Activated naive CD4-positive, alpha-beta T cell treated with anti-CD3 and anti-CD28 coated beads, Interleukin-2, amount 50 U/mL, for 72 hours (primary cell): Measurements from ENCODE around the gene PLPP4. TPM values are rescaled to one million over a fixed set of nuclear protein-coding genes. Genes with fewer than 3 reads are reported as not detected.

Experiments used
- ATAC-seq, 2 donors: fragments of 150-1000 bp; cut with Tn5 transposase; 2 replicates each; pipeline ENCODE4 v1.10.0; 2021; ENCODE audit warnings: mild to moderate bottlenecking in 2 of 2, moderate library complexity in 2 of 2
- DNase-seq, 2 donors: peaks; one replicate each; pipeline ENCODE4 v3.0.0; 2021 to 2022; ENCODE audit warnings: low spot score in 2 of 2
- H3K27ac Mint-ChIP-seq, 2 donors: one replicate each; pipeline ENCODE4 v1.8.0; 2022; ENCODE audit warnings: mild to moderate bottlenecking in 2 of 2, mixed read lengths in 2 of 2
- H3K36me3 Mint-ChIP-seq, 2 donors: one replicate each; pipeline ENCODE4 v1.8.0; 2022; ENCODE audit warnings: mixed read lengths in 2 of 2
- H3K9me3 Mint-ChIP-seq, 2 donors: one replicate each; pipeline ENCODE4 v1.8.0; 2022; ENCODE audit warnings: mixed read lengths in 2 of 2
- total RNA-seq, 2 donors: library from RNA; stranded (reverse); gene quantifications; one replicate each; pipeline ENCODE4 v1.2.3, GENCODE V29; 2022

PLPP4 gene
- total RNA-seq, 2 donors from 2014 or later, result not detected

GRCh38 chr10:120517196-120517595 lies 60.2 kb downstream of the PLPP4 start:
- H3K9me3 Mint-ChIP-seq, result peaks cover 0 to 5% of the 10 kb centered on the region in 2 donors
- ATAC-seq (no peak), DNase-seq (no peak)
- no peak overlapping the region for H3K27ac Mint-ChIP-seq
- no peaks in the 10 kb centered on the region for H3K36me3 Mint-ChIP-seq

DNA sequence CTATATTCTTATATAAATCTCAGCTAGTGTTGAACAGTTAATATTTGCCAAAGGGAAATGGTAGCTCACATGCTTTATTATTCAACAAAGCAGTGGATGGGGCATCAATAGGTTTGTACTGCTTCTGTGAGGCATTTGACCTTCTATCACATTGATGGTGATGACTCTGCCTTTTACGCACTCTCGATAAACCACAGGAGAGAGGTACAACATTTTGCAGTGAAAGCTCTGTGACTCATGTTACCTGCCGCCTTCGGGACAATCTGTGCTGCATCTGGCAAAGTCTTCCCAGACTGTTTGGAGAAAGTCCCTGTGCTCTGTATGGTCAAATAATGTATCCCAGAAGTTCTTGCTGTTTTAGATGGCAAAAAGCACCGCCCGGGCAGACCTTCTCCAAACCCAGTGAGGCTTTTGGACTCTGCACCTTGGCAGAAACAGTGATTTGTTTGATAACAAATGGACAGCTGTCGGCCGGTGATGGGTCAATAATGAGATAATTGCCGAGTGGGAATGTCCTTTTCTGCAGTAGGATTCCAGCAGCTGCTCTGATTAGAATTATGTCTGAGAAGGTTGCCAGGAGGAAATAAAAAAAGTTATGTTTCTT lies 61.0 kb downstream of the PLPP4 start:
- H3K36me3 Mint-ChIP-seq, result no peaks in the 10 kb centered on the region
- DNase-seq, result no peak
- ATAC-seq, result no peak

GRCh38 chr10:120521880-120522279 lies 64.9 kb downstream of the PLPP4 start:
- H3K36me3 Mint-ChIP-seq, result no peaks in the 10 kb centered on the region
- no peak for DNase-seq
- ATAC-seq, result no peak
- no peaks in the 10 kb centered on the region for H3K9me3 Mint-ChIP-seq
- no peak overlapping the region for H3K27ac Mint-ChIP-seq

More for the DNA sequence above, 61.0 kb downstream of the PLPP4 start:
- Mint-ChIP-seq H3K9me3 (peaks cover 0 to 5% of the 10 kb centered on the region in 2 donors), H3K27ac (no peak overlapping the region)

DNA sequence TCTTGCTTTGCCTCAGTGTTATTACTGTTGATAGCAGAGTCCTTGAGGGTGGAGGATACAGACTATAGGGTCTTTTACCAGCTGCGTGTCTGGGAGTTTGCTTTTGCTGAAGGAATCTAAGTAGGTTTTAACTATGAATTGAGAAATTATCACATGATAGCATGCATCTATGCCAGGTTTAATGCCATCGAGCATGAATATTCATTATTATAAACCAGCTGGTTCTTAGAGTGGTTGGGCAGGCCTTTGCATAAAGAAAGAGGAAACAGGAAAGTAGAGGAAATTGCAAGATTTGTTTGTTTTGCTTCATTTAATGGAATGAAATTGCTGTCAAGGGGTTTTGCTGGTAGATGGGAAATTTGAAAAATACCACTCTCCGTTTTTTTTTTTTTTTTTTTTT lies 70.7 kb downstream of the PLPP4 start:
- ATAC-seq (no peak), DNase-seq (no peak)
- Mint-ChIP-seq H3K9me3 (no peaks in the 10 kb centered on the region), H3K27ac (no peak overlapping the region), H3K36me3 (no peaks in the 10 kb centered on the region)

DNA sequence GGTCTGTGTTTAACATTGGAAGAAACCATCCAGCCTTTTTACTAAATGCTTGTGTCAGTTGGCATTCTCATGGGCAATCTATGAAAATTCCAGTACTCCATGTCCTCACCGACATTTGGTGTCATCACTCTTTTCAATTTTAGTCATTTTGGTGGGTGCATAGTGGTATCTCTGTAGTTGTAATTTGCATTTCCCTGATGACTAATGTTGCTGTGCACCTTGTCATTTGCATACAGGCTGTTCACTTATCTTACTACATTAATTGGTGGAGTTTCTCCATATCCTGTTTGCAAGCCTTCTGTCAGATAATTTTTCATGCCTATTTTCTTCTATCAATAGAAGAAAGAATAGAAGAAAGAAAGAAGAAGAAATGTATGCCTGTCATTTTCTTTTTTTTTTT lies 73.7 kb downstream of the PLPP4 start:
- Mint-ChIP-seq H3K36me3 (no peaks in the 10 kb centered on the region), H3K27ac (no peak overlapping the region), H3K9me3 (peaks cover 8 to 12% of the 10 kb centered on the region in 2 donors)
- ATAC-seq, result no peak
- DNase-seq, result no peak

DNA sequence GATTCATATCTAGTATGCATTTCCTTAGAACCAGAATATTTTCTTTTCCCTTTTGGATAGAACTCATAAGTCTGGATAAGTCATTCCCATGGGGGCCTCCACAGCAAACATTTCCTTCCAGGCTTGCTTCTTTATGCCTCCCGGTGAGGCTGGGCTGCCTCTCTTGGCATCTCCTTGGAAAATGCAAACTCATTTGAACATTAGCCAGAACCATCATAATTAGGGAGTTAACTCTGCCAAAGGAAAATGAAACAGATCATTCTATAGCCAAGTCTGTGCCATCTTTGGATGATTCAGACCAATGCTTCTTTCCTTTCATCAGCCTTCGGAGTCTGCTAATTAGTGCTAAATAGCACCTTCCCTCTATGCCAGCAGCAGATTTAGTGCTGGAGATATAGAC lies 81.1 kb downstream of the PLPP4 start:
- peaks cover 8 to 13% of the 10 kb centered on the region in 2 donors for H3K9me3 Mint-ChIP-seq
- H3K36me3 Mint-ChIP-seq, result no peaks in the 10 kb centered on the region
- ATAC-seq, result no peak
- no peak for DNase-seq
- H3K27ac Mint-ChIP-seq, result no peak overlapping the region

GRCh38 chr10:120539076-120539475 lies 82.0 kb downstream of the PLPP4 start:
- DNase-seq, result no peak
- no peaks in the 10 kb centered on the region for H3K36me3 Mint-ChIP-seq

DNA sequence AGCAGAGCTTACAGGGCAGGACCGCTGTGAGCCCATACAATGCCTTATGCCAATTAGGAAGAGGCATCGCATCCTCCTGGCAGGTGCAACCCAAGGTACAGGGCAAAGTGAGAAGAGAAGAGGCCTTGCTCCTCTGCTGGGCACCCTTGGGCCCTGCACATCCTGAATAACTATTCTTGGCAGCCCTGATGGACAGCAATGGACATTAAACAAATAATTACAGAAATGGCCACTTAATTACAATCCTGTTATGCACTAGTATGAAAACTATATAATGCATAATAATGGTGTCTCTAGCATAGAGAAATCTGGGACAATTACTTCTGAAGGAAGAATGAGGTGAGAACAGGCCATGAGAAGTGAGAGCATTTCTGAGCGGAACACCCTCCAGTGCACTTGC lies 83.5 kb downstream of the PLPP4 start:
- ATAC-seq (no peak), DNase-seq (no peak)
- H3K36me3 Mint-ChIP-seq, result no peaks in the 10 kb centered on the region
- no peak overlapping the region for H3K27ac Mint-ChIP-seq
- peaks cover 0 to 3% of the 10 kb centered on the region in 2 donors for H3K9me3 Mint-ChIP-seq

More at GRCh38 chr10:120539076-120539475, 82.0 kb downstream of the PLPP4 start:
- H3K9me3 Mint-ChIP-seq, result peaks cover 8 to 13% of the 10 kb centered on the region in 2 donors
- ATAC-seq, result no peak
- no peak overlapping the region for H3K27ac Mint-ChIP-seq

GRCh38 chr10:120541984-120542383 lies 85.0 kb downstream of the PLPP4 start:
- Mint-ChIP-seq H3K27ac (no peak overlapping the region), H3K36me3 (no peaks in the 10 kb centered on the region), H3K9me3 (no peaks in the 10 kb centered on the region)
- DNase-seq, result no peak
- ATAC-seq, result no peak

GRCh38 chr10:120542591-120542990 lies 85.6 kb downstream of the PLPP4 start:
- ATAC-seq (no peak), DNase-seq (no peak)
- no peak overlapping the region for H3K27ac Mint-ChIP-seq
- no peaks in the 10 kb centered on the region for H3K36me3 Mint-ChIP-seq
- H3K9me3 Mint-ChIP-seq, result no peaks in the 10 kb centered on the region

GRCh38 chr10:120543291-120543690 lies 86.3 kb downstream of the PLPP4 start:
- Mint-ChIP-seq H3K27ac (no peak overlapping the region), H3K9me3 (peaks cover 0 to 3% of the 10 kb centered on the region in 2 donors), H3K36me3 (no peaks in the 10 kb centered on the region)
- no peak for ATAC-seq
- no peak for DNase-seq

GRCh38 chr10:120548210-120548609 lies 91.2 kb downstream of the PLPP4 start:
- DNase-seq, result no peak
- Mint-ChIP-seq H3K9me3 (peaks cover 0 to 4% of the 10 kb centered on the region in 2 donors), H3K36me3 (no peaks in the 10 kb centered on the region), H3K27ac (no peak overlapping the region)
- ATAC-seq, result no peak

- DNase-seq, result no peak
- ATAC-seq, result no peak
- H3K27ac Mint-ChIP-seq, result no peak overlapping the region
- H3K9me3 Mint-ChIP-seq, result peaks cover 7 to 17% of the 10 kb centered on the region in 2 donors
- H3K36me3 Mint-ChIP-seq, result no peaks in the 10 kb centered on the region
These were observed 95.2 kb downstream of the PLPP4 start for GRCh38 chr10:120552262-120552661.

GRCh38 chr10:120553911-120554310 lies 96.9 kb downstream of the PLPP4 start:
- no peak for DNase-seq
- Mint-ChIP-seq H3K9me3 (peaks cover 7 to 13% of the 10 kb centered on the region in 2 donors), H3K27ac (no peak overlapping the region), H3K36me3 (no peaks in the 10 kb centered on the region)
- no peak for ATAC-seq

GRCh38 chr10:120555436-120555835 lies 98.4 kb downstream of the PLPP4 start:
- Mint-ChIP-seq H3K27ac (no peak overlapping the region), H3K36me3 (no peaks in the 10 kb centered on the region), H3K9me3 (peaks cover 7 to 13% of the 10 kb centered on the region in 2 donors)
- DNase-seq (no peak), ATAC-seq (no peak)

GRCh38 chr10:120555842-120556532 lies 99.0 kb downstream of the PLPP4 start:
- ATAC-seq, result no peak
- Mint-ChIP-seq H3K9me3 (peaks cover 7 to 13% of the 10 kb centered on the region in 2 donors), H3K27ac (no peak overlapping the region), H3K36me3 (no peaks in the 10 kb centered on the region)
- no peak for DNase-seq

DNA sequence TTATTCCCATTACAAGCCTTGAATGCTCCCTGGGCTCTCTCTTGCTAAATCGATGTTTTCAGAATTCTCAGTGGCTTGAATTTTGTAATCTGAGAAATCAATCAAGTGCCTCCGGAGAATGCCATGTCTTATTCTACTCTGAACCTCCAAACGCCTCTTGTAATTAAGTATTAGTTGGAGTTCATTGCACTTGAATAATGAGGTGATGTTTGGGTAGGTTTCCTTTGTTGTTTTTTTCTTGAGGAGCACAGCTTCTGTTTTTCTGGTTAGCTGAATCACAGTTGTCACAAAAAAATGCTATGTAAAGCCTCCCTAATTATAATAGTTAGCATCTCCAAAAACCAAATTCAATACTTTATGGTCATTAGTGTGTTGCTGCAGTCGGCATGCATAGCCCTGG lies 100.3 kb downstream of the PLPP4 start:
- DNase-seq (no peak), ATAC-seq (no peak)
- Mint-ChIP-seq H3K27ac (no peak overlapping the region), H3K36me3 (no peaks in the 10 kb centered on the region), H3K9me3 (peaks cover 7 to 13% of the 10 kb centered on the region in 2 donors)

GRCh38 chr10:120559800-120560199 lies 102.8 kb downstream of the PLPP4 start:
- H3K27ac Mint-ChIP-seq, result no peak overlapping the region
- no peaks in the 10 kb centered on the region for H3K36me3 Mint-ChIP-seq
- DNase-seq (no peak), ATAC-seq (no peak)
- H3K9me3 Mint-ChIP-seq, result peaks cover 0 to 8% of the 10 kb centered on the region in 2 donors
